Cardiac fibroblast (primary cell): ENCODE results near the gene PRDX3.

ENCODE experiments used
- DNase-seq, 2 donors: peaks; one replicate each; pipeline versions ENCODE4 v3.0.0 to v3.0.0-alpha.2; 2010; ENCODE audit warnings: low read depth in 2 of 2
- H3K4me3 ChIP-seq, 2 donors: replicated peaks in 1 of 2; 1 replicate in 1 of 2; 2 replicates in 1 of 2; pipeline ENCODE4 v1.5.1; 2011; ENCODE audit warnings: low read depth in 2 of 2, low read length in 2 of 2, mild to moderate bottlenecking in 2 of 2, moderate library complexity in 1 of 2
- TF ChIP-seq, protein P1 (sequence below): IDR thresholded peaks from one replicate; pipeline ENCODE4 v1.5.1; 2011; ENCODE audit warnings: low read depth, mild to moderate bottlenecking, low read length, inconsistent platforms

Gene PRDX3

DNA sequence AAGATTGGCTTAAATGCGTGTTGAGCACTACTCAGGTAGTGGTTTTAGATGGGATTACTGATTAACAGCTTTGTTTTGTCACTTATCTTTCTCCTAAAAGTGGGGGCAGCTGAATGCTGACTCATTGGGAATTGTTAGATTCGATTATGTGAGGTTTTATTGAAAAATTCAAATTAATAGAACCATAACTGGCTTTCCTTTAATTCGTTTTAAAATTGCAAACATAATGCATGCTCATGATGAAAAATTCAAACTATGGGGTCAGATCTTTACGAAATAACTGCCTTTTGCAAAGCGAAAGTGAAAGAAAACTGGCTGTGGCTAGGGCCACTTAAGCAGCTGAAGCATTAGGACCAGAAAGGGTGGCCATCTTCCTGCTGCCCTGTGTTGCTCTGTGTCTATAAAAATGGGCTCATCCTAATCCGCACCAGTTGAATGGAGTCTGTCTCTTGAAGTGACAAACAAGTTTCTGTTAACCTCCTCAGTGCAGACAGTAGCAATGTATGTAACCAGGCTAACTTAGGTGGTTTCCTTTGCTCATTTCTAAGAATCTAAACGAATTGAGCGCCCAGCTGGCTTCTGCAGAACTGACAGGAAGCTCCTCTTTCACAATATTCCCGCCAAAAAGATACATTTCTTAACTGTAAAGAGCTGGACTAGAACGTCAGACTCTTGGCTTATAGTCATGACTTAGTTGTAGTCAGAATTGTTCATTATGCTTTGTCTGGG lies 46.9 kb downstream of the PRDX3 start:
- peak overlapping the region in 1 of 2 donors; percentile 11 for H3K4me3 ChIP-seq
- TF ChIP-seq, protein P1, sequence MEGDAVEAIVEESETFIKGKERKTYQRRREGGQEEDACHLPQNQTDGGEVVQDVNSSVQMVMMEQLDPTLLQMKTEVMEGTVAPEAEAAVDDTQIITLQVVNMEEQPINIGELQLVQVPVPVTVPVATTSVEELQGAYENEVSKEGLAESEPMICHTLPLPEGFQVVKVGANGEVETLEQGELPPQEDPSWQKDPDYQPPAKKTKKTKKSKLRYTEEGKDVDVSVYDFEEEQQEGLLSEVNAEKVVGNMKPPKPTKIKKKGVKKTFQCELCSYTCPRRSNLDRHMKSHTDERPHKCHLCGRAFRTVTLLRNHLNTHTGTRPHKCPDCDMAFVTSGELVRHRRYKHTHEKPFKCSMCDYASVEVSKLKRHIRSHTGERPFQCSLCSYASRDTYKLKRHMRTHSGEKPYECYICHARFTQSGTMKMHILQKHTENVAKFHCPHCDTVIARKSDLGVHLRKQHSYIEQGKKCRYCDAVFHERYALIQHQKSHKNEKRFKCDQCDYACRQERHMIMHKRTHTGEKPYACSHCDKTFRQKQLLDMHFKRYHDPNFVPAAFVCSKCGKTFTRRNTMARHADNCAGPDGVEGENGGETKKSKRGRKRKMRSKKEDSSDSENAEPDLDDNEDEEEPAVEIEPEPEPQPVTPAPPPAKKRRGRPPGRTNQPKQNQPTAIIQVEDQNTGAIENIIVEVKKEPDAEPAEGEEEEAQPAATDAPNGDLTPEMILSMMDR = no peak
- peak; percentile 66 to 69 for DNase-seq

DNA sequence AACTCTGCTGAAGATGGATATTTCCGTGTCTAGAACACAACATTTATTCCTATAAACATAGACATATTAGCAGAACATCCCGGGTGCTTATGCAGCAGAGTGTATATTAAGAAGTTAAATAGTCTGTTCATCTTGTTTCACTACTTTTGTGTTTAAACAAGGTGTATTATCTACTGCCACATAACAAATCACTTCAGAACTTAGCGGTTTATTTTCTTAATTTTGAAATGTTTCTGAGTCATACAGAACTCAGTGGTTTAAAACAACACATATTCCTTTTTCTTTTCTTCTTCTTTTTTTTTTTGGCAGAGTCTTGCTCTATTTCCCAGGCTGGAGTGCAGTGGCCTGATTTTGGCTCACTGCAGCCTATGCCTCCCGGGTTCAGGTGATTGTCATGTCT lies 48.9 kb downstream of the PRDX3 start:
- TF ChIP-seq, protein P1 = no peak

DNA sequence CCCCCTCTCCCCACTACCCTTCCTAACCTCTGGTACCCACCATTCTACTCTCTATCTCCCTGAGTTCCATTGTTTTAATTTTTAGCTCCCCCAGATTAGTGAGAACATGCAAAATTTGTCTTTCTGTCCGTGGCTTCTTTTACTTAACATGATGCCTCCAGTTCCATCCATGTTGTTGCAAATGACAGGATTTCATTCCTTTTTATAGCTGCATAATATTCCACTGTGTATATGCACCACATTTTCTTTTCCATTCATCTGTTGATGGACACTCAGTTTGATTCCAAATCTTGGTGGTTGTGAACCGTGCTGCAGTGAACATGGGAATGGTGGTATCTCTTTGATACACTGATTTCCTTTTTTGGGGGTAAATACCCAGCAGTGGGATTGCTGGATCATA lies 52.7 kb downstream of the PRDX3 start:
- TF ChIP-seq, protein P1 = no peak
- DNase-seq = no peak
- H3K4me3 ChIP-seq = no peak overlapping the region

More for the DNA sequence above, 48.9 kb downstream of the PRDX3 start:
- DNase-seq = peak in 1 of 2 donors; percentile 46
- H3K4me3 ChIP-seq = no peak overlapping the region

DNA sequence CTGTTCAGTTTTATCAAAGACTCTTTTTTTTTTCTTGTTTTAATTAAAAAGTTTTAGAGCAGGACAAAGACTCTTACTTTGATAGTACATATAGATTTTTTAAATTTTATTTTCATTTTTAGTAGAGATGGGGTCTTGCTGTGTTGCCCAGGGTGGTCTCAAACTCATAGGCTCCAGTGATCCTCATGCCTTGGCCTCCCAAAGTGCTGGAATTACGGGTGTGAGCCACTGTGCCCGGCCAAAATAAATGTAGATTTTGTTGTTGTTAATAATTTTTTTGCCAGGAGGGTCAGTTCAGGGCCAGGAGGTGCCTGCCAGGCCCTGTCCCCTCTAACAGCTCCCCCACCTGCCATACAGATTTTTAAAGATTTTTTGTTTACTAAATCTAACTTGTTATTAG lies 57.7 kb downstream of the PRDX3 start:
- no peak overlapping the region for H3K4me3 ChIP-seq
- TF ChIP-seq, protein P1 = no peak
- DNase-seq = no peak

DNA sequence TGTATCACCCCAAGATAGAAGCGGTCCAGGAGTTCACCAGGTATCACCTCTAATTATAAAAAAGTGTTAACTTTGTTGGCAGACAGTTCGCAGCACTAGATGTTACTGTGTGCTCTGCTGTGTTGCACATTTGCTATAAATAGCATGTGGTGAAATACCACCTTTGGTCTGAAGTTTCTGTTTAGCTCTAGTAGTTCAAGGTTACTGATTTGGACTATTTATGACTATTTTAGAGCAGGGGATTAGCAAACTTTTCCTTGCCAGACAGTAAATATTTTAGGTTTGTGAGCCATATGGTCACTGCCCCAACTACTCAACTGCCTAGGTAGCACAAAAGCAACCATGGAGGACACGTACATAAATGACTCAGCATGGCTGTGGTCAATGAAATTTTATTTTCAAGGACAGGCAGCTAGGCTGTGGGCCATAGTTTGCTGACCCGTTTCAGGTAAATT lies 58.2 kb downstream of the PRDX3 start:
- TF ChIP-seq, protein P1 = no peak
- DNase-seq = peak in 1 of 2 donors; percentile 59
- no peak overlapping the region for H3K4me3 ChIP-seq

DNA sequence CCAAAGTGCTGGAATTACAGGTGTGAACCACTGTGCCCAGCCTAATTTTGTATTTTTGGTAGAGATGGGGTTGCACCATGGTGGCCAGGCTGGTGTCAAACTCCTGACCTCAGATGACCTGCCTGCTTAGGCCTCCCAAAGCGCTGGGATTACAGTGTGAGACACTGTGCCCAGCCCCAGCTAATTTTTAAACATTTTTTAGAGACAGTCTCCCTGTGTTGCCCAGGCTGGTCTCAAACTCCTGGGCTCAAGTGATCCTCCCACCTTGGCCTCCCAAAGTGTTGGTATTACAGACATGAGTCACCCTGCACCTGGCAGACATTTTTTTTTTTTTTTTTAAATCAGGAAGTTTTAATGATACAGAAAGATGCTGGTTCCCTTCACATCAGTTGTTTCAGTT lies 59.2 kb downstream of the PRDX3 start:
- no peak overlapping the region for H3K4me3 ChIP-seq
- TF ChIP-seq, protein P1 = no peak
- no peak for DNase-seq

DNA sequence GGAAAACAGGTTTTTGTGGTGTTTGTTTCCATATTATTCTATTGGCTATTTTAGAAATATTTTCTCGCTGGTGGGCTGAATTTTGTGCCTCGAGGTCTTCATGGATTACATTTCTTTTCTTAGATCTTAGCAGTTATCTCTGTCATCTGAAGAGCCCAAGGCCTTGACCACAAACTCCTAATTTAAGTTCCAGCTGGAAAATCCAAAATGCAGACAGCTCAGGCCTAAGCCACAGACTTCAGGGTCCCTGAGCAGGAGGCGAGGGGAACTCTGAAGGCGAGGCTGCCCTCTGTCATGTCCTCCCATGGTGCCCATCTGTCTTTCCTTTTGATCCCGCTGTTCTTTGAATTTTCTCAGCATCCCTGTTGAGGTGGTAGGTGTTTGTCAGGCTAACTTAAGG lies 60.4 kb downstream of the PRDX3 start:
- TF ChIP-seq, protein P1 = no peak
- no peak for DNase-seq

More for the DNA sequence above, 60.4 kb downstream of the PRDX3 start:
- no peak overlapping the region for H3K4me3 ChIP-seq
